Breast epithelium (tissue), 3 donors: Measurements from ENCODE around the gene FAM83B.

Experiments
- POLR2A ChIP-seq: fragments of 450-650 bp; IDR thresholded peaks from one replicate; pipeline ENCODE4 v1.6.1; 2016; ENCODE audit warnings: antibody characterized with exemption, mild to moderate bottlenecking, moderate library complexity
- TF ChIP-seq, protein P1 (sequence below), 3 donors: fragments of 450-650 bp; IDR thresholded peaks; one replicate each; pipeline ENCODE4 v1.5.1; 2016 to 2017; ENCODE audit warnings: antibody characterized with exemption in 3 of 3, mild to moderate bottlenecking in 3 of 3, moderate library complexity in 3 of 3

- TF ChIP-seq, protein P1, sequence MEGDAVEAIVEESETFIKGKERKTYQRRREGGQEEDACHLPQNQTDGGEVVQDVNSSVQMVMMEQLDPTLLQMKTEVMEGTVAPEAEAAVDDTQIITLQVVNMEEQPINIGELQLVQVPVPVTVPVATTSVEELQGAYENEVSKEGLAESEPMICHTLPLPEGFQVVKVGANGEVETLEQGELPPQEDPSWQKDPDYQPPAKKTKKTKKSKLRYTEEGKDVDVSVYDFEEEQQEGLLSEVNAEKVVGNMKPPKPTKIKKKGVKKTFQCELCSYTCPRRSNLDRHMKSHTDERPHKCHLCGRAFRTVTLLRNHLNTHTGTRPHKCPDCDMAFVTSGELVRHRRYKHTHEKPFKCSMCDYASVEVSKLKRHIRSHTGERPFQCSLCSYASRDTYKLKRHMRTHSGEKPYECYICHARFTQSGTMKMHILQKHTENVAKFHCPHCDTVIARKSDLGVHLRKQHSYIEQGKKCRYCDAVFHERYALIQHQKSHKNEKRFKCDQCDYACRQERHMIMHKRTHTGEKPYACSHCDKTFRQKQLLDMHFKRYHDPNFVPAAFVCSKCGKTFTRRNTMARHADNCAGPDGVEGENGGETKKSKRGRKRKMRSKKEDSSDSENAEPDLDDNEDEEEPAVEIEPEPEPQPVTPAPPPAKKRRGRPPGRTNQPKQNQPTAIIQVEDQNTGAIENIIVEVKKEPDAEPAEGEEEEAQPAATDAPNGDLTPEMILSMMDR (IDR thresholded peaks at IDR 0.05): no peak
- no peak for TF ChIP-seq POLR2A
Observed at GRCh38 chr6:54910431-54910884, 63.9 kb downstream of the FAM83B start.
